Measurements from ENCODE around the gene SPAG16. TPM values are rescaled to one million over a fixed set of nuclear protein-coding genes. Genes with fewer than 3 reads are reported as not detected.

SPAG16 gene
- total and polyA plus RNA-seq, 2 of the 13 experiments (the other 11 are each of a cell fraction or from before 2014, with no cell fraction given), result 9.6 to 26.5 TPM

GRCh38 chr2:213496226-213496625 is 212.0 kb downstream of the SPAG16 start:
- ChIA-PET CTCF (ENCODE audit: low intra/inter-chr PET ratio, low total read pairs) (no interaction called here), POLR2A (no interaction called here)
- in situ Hi-C loops (cut with HindIII; ENCODE audit: extremely low pct_ligation_motif_present, low pct_unique_long_range_greater_than_20kb), result no loop called here
- H4K20me1 ChIP-seq (ENCODE audit: insufficient read depth, low read length), result no peaks in the 10 kb centered on the region
- H3K27ac ChIP-seq (ENCODE audit: extremely low read length, insufficient read depth, low read length), result no peak overlapping the region
- 5% methylated on average over 2 of the region's 2 CpGs for WGBS (ENCODE audit: low lambda C conversion rate)
- no peaks in the 10 kb centered on the region for H3K79me2 ChIP-seq (ENCODE audit: insufficient read depth, low read length)
- H3K27me3 ChIP-seq (ENCODE audit: control insufficient read depth in 1 of 2, insufficient read depth in 2 of 2, low read length in 2 of 2), result no peaks in the 10 kb centered on the region
- FAIRE-seq, result no peak
- BruUV-seq (replicated peaks), result no TSS peak
- H3K4me2 ChIP-seq (ENCODE audit: low read depth, low read length), result no peak overlapping the region
- H3K4me3 ChIP-seq (replicated peaks in 1 of 3; ENCODE audit: insufficient read depth in 1 of 3, low read depth in 2 of 3, low read length in 3 of 3), result no peak overlapping the region
- no peak for DNase-seq (ENCODE audit: low spot score)
- peaks cover 27% of the 10 kb centered on the region for H3K9me3 ChIP-seq (ENCODE audit: low read length)
- H2AFZ ChIP-seq (ENCODE audit: low read length), result no peak overlapping the region
- intact Hi-C loops (cut with micrococcal nuclease; ENCODE audit: unreplicated experiment), result no loop called here
- H3K4me1 ChIP-seq (ENCODE audit: insufficient read depth, low read length), result no peaks in the 10 kb centered on the region
- no peak for TF ChIP-seq CENPBD1 (CRISPR knock-in tag; IDR thresholded peaks at IDR 0.05; ENCODE audit: borderline replicate concordance, low read depth)
- TF ChIP-seq, protein P1, sequence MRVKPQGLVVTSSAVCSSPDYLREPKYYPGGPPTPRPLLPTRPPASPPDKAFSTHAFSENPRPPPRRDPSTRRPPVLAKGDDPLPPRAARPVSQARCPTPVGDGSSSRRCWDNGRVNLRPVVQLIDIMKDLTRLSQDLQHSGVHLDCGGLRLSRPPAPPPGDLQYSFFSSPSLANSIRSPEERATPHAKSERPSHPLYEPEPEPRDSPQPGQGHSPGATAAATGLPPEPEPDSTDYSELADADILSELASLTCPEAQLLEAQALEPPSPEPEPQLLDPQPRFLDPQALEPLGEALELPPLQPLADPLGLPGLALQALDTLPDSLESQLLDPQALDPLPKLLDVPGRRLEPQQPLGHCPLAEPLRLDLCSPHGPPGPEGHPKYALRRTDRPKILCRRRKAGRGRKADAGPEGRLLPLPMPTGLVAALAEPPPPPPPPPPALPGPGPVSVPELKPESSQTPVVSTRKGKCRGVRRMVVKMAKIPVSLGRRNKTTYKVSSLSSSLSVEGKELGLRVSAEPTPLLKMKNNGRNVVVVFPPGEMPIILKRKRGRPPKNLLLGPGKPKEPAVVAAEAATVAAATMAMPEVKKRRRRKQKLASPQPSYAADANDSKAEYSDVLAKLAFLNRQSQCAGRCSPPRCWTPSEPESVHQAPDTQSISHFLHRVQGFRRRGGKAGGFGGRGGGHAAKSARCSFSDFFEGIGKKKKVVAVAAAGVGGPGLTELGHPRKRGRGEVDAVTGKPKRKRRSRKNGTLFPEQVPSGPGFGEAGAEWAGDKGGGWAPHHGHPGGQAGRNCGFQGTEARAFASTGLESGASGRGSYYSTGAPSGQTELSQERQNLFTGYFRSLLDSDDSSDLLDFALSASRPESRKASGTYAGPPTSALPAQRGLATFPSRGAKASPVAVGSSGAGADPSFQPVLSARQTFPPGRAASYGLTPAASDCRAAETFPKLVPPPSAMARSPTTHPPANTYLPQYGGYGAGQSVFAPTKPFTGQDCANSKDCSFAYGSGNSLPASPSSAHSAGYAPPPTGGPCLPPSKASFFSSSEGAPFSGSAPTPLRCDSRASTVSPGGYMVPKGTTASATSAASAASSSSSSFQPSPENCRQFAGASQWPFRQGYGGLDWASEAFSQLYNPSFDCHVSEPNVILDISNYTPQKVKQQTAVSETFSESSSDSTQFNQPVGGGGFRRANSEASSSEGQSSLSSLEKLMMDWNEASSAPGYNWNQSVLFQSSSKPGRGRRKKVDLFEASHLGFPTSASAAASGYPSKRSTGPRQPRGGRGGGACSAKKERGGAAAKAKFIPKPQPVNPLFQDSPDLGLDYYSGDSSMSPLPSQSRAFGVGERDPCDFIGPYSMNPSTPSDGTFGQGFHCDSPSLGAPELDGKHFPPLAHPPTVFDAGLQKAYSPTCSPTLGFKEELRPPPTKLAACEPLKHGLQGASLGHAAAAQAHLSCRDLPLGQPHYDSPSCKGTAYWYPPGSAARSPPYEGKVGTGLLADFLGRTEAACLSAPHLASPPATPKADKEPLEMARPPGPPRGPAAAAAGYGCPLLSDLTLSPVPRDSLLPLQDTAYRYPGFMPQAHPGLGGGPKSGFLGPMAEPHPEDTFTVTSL (CRISPR knock-in tag; IDR thresholded peaks at IDR 0.05; ENCODE audit: borderline replicate concordance), result no peak
- TF ChIP-seq, protein P2, sequence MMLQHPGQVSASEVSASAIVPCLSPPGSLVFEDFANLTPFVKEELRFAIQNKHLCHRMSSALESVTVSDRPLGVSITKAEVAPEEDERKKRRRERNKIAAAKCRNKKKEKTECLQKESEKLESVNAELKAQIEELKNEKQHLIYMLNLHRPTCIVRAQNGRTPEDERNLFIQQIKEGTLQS (CRISPR knock-in tag; IDR thresholded peaks at IDR 0.05), result no peak
- TF ChIP-seq THAP7 (CRISPR knock-in tag; IDR thresholded peaks at IDR 0.05), result no peak
- no peak overlapping the region for H3K9ac ChIP-seq (ENCODE audit: insufficient read depth, low read depth, low read length)
- H3K36me3 ChIP-seq (replicated peaks in 1 of 2; ENCODE audit: control insufficient read depth in 1 of 2, insufficient read depth in 2 of 2, low read length in 2 of 2), result no peaks in the 10 kb centered on the region
- ATAC-seq, result no peak
